HepG2 (cell line): ENCODE data around the gene CAPZA2. TPM values are rescaled to one million over a fixed set of nuclear protein-coding genes. Genes with fewer than 3 reads are reported as not detected.

Experiments
- ARHGAP35 ChIP-seq: sonication (generic); formaldehyde crosslinking; IDR thresholded peaks from 2 replicates; pipeline ENCODE4 v1.9.0; 2022; ENCODE audit warnings: mild to moderate bottlenecking, inconsistent platforms, moderate library complexity, missing genetic modification reagents, borderline replicate concordance
- CAMTA2 ChIP-seq: sonication (generic); formaldehyde crosslinking; IDR thresholded peaks from 2 replicates; pipeline ENCODE4 v1.4.0; 2020; ENCODE audit warnings: mild to moderate bottlenecking, missing genetic modification reagents, borderline replicate concordance
- CHCHD3 ChIP-seq: sonication (generic); formaldehyde crosslinking; IDR thresholded peaks from 2 replicates; pipeline ENCODE4 v1.8.0; 2022; ENCODE audit warnings: mild to moderate bottlenecking, missing genetic modification reagents, moderate library complexity
- EZH2 ChIP-seq: conservative IDR thresholded peaks from 2 replicates; pipeline ENCODE4 v1.6.1; 2012; ENCODE audit warnings: mild to moderate bottlenecking, low read depth, low read length, moderate library complexity
- KDM6A ChIP-seq: IDR thresholded peaks from 2 replicates; pipeline ENCODE4 v1.6.1; 2016; ENCODE audit warnings: low read depth
- MEIS1 ChIP-seq: sonication (generic); formaldehyde crosslinking; IDR thresholded peaks from 2 replicates; pipeline ENCODE4 v1.9.0; 2021; ENCODE audit warnings: mild to moderate bottlenecking, missing genetic modification reagents, moderate library complexity, borderline replicate concordance
- POLR2AphosphoS5 ChIP-seq: IDR thresholded peaks from 2 replicates; pipeline ENCODE4 v1.6.1; 2012; ENCODE audit warnings: low read depth, low read length
- RFX3 ChIP-seq: IDR thresholded peaks from 2 replicates; pipeline ENCODE4 v1.6.1; 2016; ENCODE audit warnings: missing biosample characterization, missing genetic modification reagents
- TAF1 ChIP-seq: sonication (generic); formaldehyde crosslinking; IDR thresholded peaks from 2 replicates; pipeline ENCODE4 v1.4.0; 2020; ENCODE audit warnings: missing genetic modification reagents
- ZFX ChIP-seq: sonication (generic); formaldehyde crosslinking; IDR thresholded peaks from 2 replicates; pipeline ENCODE4 v1.4.0; 2020; ENCODE audit warnings: mild to moderate bottlenecking, low read depth, missing genetic modification reagents, moderate library complexity
- ZNF350 ChIP-seq: sonication (generic); formaldehyde crosslinking; IDR thresholded peaks from 2 replicates; pipeline ENCODE4 v1.4.0; 2020; ENCODE audit warnings: mild to moderate bottlenecking, low read depth, missing genetic modification reagents, borderline replicate concordance
- ZNF44 ChIP-seq: sonication (generic); formaldehyde crosslinking; IDR thresholded peaks from 2 replicates; pipeline ENCODE4 v1.5.1; 2020; ENCODE audit warnings: mild to moderate bottlenecking, missing genetic modification reagents
- ZNF543 ChIP-seq: sonication (generic); formaldehyde crosslinking; IDR thresholded peaks from 2 replicates; pipeline ENCODE4 v1.4.0; 2020; ENCODE audit warnings: mild to moderate bottlenecking, missing genetic modification reagents
- ZNF703 ChIP-seq: sonication (generic); formaldehyde crosslinking; IDR thresholded peaks from 2 replicates; pipeline ENCODE4 v1.5.1; 2020; ENCODE audit warnings: missing genetic modification reagents, mild to moderate bottlenecking, moderate library complexity, borderline replicate concordance
- polyA plus RNA-seq, 8 experiments: library from polyadenylated mRNA; depleted of rRNA in 3 of 8; stranded (reverse) in 7 of 8; unstranded in 1 of 8; fragments of >200 nt; fragmentation: Illumina TruSeq in 4 of 8; extraction: Trizol in 4 of 8; gene quantifications; 2 replicates each; pipeline versions ENCODE4 v1.2.1 to v1.2.3, GENCODE V29; 2011 to 2016; ENCODE audit warnings: low read depth in 4 of 8, missing spikeins in 1 of 8, mixed read lengths in 1 of 8; ENCODE audit not compliant: insufficient read depth in 1 of 8
- total RNA-seq, 5 experiments: library from RNA; depleted of rRNA; stranded (reverse); fragments of >200 nt; fragmentation: Illumina TruSeq; extraction: Trizol; gene quantifications; 2 replicates each; pipeline ENCODE4 v1.2.3, GENCODE V29; 2016; ENCODE audit warnings: low read depth in 1 of 5
- TF ChIP-seq, protein P1 (sequence below): sonication (generic); formaldehyde crosslinking; IDR thresholded peaks from 2 replicates; pipeline ENCODE4 v1.4.0; 2020; ENCODE audit warnings: mild to moderate bottlenecking, missing genetic modification reagents, borderline replicate concordance
- TF ChIP-seq, protein P2 (sequence below): sonication (generic); formaldehyde crosslinking; IDR thresholded peaks from 2 replicates; pipeline ENCODE4 v1.4.0; 2020; ENCODE audit warnings: missing genetic modification reagents, borderline replicate concordance
- TF ChIP-seq, protein P3 (sequence below): sonication (generic); formaldehyde crosslinking; IDR thresholded peaks from 2 replicates; pipeline ENCODE4 v1.4.0; 2020; ENCODE audit warnings: missing genetic modification reagents
- TF ChIP-seq, protein P4 (sequence below): sonication (generic); formaldehyde crosslinking; conservative IDR thresholded peaks from 2 replicates; pipeline ENCODE4 v1.8.0; 2022; ENCODE audit warnings: low read depth, missing genetic modification reagents
- TF ChIP-seq, protein P5 (sequence below): fragments of 450-650 bp; IDR thresholded peaks from 2 replicates; pipeline ENCODE4 v1.6.1; 2016

CAPZA2 gene
- total and polyA plus RNA-seq, 2 of the 13 experiments (the other 11 are each of a cell fraction or from before 2014, with no cell fraction given), result 38.4 to 199 TPM

DNA sequence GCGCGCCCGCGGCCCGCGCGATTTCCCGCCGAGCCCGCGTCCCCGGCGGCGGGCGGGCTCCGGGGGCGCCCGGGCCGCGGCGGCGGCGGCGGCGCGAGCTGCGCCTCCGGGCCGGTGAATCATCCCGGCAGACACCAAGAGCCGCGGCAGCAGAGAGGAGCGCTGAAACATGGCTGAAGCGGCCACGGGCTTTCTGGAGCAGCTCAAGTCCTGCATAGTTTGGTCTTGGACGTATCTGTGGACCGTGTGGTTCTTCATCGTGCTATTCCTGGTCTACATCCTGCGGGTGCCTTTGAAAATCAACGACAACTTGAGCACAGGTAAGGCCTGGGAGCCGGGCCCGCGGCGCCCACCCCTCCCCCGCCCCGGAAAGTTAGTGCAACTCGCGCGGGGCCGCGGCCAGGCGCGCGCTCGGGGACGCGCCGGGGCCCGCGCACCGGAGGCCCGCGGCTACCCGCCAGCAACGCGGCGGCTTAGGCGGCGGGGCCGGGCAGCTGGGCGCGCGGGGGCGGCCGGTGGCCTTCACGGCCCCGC lies 91.1 kb downstream of the CAPZA2 start, which contains the start of gene ST7 (continued):
- TF ChIP-seq, protein P1, sequence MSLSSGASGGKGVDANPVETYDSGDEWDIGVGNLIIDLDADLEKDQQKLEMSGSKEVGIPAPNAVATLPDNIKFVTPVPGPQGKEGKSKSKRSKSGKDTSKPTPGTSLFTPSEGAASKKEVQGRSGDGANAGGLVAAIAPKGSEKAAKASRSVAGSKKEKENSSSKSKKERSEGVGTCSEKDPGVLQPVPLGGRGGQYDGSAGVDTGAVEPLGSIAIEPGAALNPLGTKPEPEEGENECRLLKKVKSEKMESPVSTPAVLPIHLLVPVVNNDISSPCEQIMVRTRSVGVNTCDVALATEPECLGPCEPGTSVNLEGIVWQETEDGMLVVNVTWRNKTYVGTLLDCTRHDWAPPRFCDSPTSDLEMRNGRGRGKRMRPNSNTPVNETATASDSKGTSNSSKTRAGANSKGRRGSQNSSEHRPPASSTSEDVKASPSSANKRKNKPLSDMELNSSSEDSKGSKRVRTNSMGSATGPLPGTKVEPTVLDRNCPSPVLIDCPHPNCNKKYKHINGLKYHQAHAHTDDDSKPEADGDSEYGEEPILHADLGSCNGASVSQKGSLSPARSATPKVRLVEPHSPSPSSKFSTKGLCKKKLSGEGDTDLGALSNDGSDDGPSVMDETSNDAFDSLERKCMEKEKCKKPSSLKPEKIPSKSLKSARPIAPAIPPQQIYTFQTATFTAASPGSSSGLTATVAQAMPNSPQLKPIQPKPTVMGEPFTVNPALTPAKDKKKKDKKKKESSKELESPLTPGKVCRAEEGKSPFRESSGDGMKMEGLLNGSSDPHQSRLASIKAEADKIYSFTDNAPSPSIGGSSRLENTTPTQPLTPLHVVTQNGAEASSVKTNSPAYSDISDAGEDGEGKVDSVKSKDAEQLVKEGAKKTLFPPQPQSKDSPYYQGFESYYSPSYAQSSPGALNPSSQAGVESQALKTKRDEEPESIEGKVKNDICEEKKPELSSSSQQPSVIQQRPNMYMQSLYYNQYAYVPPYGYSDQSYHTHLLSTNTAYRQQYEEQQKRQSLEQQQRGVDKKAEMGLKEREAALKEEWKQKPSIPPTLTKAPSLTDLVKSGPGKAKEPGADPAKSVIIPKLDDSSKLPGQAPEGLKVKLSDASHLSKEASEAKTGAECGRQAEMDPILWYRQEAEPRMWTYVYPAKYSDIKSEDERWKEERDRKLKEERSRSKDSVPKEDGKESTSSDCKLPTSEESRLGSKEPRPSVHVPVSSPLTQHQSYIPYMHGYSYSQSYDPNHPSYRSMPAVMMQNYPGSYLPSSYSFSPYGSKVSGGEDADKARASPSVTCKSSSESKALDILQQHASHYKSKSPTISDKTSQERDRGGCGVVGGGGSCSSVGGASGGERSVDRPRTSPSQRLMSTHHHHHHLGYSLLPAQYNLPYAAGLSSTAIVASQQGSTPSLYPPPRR, result no peak
- TF ChIP-seq ZNF543 (no peak), KDM6A (CRISPR knock-in tag) (no peak), EZH2 (no peak), ZNF350 (no peak), POLR2AphosphoS5 (peak; percentile 52), ARHGAP35 (no peak), TAF1 (peak; percentile 70; the same call in 1 of the 2 replicates), ZNF44 (no peak), CHCHD3 (CRISPR knock-in tag) (no peak), ZFX (CRISPR knock-in tag) (peak; percentile 63; the same call in 1 of the 2 replicates), RFX3 (CRISPR knock-in tag) (no peak), MEIS1 (0 out of 2 replicates have a peak, but pooled peaks have one; percentile 22), CAMTA2 (CRISPR knock-in tag) (no peak), ZNF703 (CRISPR knock-in tag) (no peak)
- TF ChIP-seq, protein P2, sequence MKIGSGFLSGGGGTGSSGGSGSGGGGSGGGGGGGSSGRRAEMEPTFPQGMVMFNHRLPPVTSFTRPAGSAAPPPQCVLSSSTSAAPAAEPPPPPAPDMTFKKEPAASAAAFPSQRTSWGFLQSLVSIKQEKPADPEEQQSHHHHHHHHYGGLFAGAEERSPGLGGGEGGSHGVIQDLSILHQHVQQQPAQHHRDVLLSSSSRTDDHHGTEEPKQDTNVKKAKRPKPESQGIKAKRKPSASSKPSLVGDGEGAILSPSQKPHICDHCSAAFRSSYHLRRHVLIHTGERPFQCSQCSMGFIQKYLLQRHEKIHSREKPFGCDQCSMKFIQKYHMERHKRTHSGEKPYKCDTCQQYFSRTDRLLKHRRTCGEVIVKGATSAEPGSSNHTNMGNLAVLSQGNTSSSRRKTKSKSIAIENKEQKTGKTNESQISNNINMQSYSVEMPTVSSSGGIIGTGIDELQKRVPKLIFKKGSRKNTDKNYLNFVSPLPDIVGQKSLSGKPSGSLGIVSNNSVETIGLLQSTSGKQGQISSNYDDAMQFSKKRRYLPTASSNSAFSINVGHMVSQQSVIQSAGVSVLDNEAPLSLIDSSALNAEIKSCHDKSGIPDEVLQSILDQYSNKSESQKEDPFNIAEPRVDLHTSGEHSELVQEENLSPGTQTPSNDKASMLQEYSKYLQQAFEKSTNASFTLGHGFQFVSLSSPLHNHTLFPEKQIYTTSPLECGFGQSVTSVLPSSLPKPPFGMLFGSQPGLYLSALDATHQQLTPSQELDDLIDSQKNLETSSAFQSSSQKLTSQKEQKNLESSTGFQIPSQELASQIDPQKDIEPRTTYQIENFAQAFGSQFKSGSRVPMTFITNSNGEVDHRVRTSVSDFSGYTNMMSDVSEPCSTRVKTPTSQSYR (CRISPR knock-in tag), result peak; percentile 82
- TF ChIP-seq, protein P3, sequence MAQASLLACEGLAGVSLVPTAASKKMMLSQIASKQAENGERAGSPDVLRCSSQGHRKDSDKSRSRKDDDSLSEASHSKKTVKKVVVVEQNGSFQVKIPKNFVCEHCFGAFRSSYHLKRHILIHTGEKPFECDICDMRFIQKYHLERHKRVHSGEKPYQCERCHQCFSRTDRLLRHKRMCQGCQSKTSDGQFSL (CRISPR knock-in tag), result no peak
- TF ChIP-seq, protein P4, sequence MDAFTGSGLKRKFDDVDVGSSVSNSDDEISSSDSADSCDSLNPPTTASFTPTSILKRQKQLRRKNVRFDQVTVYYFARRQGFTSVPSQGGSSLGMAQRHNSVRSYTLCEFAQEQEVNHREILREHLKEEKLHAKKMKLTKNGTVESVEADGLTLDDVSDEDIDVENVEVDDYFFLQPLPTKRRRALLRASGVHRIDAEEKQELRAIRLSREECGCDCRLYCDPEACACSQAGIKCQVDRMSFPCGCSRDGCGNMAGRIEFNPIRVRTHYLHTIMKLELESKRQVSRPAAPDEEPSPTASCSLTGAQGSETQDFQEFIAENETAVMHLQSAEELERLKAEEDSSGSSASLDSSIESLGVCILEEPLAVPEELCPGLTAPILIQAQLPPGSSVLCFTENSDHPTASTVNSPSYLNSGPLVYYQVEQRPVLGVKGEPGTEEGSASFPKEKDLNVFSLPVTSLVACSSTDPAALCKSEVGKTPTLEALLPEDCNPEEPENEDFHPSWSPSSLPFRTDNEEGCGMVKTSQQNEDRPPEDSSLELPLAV (CRISPR knock-in tag), result no peak
- TF ChIP-seq, protein P5, sequence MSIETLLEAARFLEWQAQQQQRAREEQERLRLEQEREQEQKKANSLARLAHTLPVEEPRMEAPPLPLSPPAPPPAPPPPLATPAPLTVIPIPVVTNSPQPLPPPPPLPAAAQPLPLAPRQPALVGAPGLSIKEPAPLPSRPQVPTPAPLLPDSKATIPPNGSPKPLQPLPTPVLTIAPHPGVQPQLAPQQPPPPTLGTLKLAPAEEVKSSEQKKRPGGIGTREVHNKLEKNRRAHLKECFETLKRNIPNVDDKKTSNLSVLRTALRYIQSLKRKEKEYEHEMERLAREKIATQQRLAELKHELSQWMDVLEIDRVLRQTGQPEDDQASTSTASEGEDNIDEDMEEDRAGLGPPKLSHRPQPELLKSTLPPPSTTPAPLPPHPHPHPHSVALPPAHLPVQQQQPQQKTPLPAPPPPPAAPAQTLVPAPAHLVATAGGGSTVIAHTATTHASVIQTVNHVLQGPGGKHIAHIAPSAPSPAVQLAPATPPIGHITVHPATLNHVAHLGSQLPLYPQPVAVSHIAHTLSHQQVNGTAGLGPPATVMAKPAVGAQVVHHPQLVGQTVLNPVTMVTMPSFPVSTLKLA, result no peak
